HEK293 (cell line): ENCODE measurements around the gene RCC1.

Experiments used
- ZBTB8A ChIP-seq: fragments of 450-650 bp; formaldehyde crosslinking; IDR thresholded peaks from 2 replicates; pipeline ENCODE4 v1.5.1; 2016; ENCODE audit warnings: missing biosample characterization, missing genetic modification characterization
- ZNF146 ChIP-seq: fragments of 450-650 bp; formaldehyde crosslinking; IDR thresholded peaks from 2 replicates; pipeline ENCODE4 v1.5.1; 2016; ENCODE audit warnings: missing biosample characterization, missing genetic modification characterization
- ZNF169 ChIP-seq: fragments of 450-650 bp; formaldehyde crosslinking; IDR thresholded peaks from 2 replicates; pipeline ENCODE4 v1.5.1; 2016; ENCODE audit warnings: missing biosample characterization, missing genetic modification characterization
- ZNF274 ChIP-seq, 2 experiments: fragments of 200-500 bp in 1 of 2; fragments of 450-650 bp in 1 of 2; sonication (Bioruptor generic) in 1 of 2; formaldehyde crosslinking in 1 of 2; IDR thresholded peaks; 2 replicates each; pipeline versions ENCODE4 v1.5.1 to v1.6.1; 2014 to 2016; ENCODE audit warnings: borderline replicate concordance in 1 of 2, inconsistent platforms in 1 of 2, low read length in 1 of 2, missing biosample characterization in 1 of 2, missing genetic modification characterization in 1 of 2
- ZNF292 ChIP-seq: fragments of 450-650 bp; formaldehyde crosslinking; IDR thresholded peaks from 2 replicates; pipeline ENCODE4 v1.5.1; 2016; ENCODE audit warnings: low read depth, missing biosample characterization, missing genetic modification characterization, borderline replicate concordance
- TF ChIP-seq, protein P1 (sequence below): fragments of 450-650 bp; formaldehyde crosslinking; IDR thresholded peaks from 2 replicates; pipeline ENCODE4 v1.5.1; 2016; ENCODE audit warnings: missing biosample characterization, missing genetic modification characterization

DNA sequence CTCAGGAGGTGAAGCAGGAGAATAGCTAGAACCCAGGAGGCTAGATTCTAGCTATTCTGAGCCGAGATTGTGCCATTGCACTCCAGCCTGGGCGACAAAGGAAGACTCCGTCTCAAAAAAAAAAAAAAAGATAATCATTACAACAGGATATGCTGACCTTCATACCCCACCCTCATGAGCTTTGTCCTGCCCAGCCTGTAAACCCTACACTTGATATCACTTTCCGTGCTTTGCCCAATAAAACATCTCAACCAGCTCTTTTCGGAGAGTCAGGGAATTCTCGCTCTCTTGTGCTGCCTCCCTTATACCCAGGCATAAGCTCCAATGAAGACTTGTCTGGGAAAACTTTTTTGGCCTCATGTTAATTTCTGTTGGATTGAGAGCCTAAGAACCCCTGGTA lies 45.5 kb downstream of the RCC1 start:
- TF ChIP-seq ZNF292, result no peak
- no peak for TF ChIP-seq ZBTB8A (tag by site-specific recombination)
- TF ChIP-seq, protein P1, sequence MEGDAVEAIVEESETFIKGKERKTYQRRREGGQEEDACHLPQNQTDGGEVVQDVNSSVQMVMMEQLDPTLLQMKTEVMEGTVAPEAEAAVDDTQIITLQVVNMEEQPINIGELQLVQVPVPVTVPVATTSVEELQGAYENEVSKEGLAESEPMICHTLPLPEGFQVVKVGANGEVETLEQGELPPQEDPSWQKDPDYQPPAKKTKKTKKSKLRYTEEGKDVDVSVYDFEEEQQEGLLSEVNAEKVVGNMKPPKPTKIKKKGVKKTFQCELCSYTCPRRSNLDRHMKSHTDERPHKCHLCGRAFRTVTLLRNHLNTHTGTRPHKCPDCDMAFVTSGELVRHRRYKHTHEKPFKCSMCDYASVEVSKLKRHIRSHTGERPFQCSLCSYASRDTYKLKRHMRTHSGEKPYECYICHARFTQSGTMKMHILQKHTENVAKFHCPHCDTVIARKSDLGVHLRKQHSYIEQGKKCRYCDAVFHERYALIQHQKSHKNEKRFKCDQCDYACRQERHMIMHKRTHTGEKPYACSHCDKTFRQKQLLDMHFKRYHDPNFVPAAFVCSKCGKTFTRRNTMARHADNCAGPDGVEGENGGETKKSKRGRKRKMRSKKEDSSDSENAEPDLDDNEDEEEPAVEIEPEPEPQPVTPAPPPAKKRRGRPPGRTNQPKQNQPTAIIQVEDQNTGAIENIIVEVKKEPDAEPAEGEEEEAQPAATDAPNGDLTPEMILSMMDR (tag by site-specific recombination), result no peak
- TF ChIP-seq ZNF274 (IDR thresholded peaks at IDR 0.05; ENCODE audit: low read length), result no peak
- no peak for TF ChIP-seq ZNF274 (tag by site-specific recombination; IDR thresholded peaks at IDR 0.05; ENCODE audit: borderline replicate concordance)
- TF ChIP-seq ZNF169 (tag by site-specific recombination), result no peak
- no peak for TF ChIP-seq ZNF146
